HG03135 (cell line): ENCODE data around the gene ZHX3.

Source experiments
- ATAC-seq: cut with Tn5 transposase; IDR thresholded peaks from one replicate; pipeline ENCODE4 v1.9.1; 2021; ENCODE audit warnings: mild to moderate bottlenecking, moderate library complexity; ENCODE audit not compliant: unreplicated experiment

Gene ZHX3

DNA sequence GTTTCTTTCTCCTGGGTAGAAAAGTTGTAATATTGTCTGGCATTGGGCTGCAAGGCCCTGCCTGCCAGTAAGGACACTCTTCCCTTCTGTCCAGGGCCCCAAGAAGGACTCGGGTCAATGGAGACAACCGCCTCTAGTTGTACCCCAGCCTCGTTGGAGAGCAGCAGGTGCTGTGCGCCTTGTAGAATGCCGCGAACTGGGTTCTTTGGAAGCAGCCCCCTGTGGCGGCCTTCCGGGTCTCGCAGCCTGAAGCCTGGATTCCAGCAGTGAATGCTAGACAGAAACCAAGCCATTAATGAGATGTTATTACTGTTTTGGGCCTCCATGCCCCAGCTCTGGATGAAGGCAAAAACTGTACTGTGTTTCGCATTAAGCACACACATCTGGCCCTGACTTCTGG is 143.2 kb downstream of the ZHX3 start:
- ATAC-seq, result no peak

DNA sequence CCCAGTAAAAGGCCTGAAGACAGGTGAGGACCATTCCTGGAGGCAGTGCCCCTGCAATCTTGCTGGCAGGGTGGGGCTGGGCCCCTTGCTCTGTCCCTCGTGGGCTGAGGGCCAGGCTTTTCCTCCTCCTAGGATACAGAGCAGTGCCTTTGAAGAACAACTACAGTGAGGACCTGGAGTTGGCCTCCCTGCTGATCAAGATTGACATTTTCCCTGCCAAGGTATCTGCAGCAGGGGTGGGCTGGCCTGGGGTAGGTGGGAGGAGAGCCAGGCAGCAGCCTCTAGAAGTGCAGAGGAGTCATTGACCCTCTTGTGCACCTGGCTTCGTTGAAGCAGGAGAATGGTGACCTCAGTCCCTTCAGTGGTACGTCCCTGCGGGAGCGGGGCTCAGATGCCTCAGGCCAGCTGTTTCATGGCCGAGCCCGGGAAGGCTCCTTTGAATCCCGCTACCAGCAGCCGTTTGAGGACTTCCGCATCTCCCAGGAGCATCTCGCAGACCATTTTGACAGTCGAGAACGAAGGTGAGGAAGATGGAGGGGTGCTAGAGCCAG is 143.7 kb downstream of the ZHX3 start:
- ATAC-seq, result no peak

DNA sequence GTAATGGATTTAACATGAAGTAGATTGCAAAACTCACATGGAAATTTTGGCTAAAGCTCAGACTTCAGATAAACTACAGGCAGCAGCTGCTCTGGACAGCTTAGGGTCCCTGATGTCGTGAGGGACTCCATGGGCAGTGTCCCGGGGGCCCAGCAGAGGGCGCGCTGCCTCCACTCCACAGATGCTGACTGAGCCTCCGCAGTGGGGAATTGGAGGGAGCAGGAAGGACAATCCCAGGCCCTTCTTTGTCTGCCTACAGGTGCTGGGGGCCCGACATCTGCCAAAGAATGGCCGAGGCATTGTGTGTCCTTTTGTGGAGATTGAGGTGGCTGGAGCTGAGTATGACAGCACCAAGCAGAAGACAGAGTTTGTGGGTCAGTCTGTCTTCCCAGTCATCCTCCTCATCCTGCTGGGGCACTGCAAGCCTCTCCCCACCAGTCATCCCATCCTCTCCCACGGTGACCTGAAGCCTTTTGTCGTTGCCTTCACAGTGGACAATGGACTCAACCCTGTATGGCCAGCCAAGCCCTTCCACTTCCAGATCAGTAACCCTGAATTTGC is 144.3 kb downstream of the ZHX3 start:
- no peak for ATAC-seq

DNA sequence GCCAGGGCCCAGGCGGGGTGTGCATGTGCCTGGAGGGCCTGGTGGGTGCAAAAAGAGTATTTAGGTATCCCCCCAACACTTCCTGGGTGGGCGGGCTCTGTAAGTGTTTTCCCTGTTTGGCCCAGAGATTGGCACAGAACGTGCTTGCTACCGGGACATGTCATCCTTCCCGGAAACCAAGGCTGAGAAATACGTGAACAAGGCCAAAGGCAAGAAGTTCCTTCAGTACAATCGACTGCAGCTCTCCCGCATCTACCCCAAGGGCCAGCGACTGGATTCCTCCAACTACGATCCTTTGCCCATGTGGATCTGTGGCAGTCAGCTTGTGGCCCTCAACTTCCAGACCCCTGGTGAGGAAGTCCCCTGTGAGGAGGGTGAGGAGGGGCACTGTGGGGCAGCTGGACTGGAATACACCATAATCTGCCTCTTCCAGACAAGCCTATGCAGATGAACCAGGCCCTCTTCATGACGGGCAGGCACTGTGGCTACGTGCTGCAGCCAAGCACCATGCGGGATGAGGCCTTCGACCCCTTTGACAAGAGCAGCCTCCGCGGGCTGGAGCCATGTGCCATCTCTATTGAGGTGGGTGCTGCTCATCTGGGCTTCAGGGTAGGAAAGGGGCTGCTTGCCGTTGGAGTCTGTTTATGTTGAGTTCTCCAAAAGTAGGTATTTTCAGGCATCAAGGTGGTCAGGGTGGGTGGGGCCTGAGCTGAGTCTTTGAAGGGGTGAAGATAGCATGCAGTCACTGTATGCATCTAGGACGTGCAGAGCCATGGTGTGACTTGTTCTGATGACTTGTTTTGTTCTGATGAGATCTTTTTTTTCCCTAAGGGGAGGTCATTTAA is 145.0 kb downstream of the ZHX3 start:
- ATAC-seq, result no peak

DNA sequence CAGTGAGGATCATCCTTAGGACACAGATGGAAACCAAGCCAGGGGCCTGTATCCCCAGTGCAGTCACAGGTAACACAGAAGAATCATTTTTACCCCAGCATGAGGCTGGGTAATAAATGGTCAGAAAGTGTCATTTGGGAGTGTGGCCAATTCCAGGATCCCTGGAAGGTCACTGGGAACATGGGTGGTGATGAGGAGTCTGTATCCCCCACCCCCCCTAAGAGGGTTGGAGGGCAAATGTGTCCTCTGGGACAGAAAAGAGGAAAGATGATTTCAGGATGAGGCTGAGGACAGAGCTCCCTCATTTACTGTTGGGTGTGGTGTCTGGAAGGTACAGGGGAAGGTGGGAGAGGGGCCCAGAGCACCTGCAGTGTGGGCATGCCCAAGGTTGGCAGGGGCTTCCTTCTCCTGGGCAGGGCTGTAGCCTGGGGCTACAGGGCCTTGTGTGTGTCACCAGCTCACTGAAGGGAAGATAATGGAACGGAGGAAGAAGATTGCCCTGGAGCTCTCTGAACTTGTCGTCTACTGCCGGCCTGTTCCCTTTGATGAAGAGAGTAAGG is 145.7 kb downstream of the ZHX3 start:
- no peak for ATAC-seq

DNA sequence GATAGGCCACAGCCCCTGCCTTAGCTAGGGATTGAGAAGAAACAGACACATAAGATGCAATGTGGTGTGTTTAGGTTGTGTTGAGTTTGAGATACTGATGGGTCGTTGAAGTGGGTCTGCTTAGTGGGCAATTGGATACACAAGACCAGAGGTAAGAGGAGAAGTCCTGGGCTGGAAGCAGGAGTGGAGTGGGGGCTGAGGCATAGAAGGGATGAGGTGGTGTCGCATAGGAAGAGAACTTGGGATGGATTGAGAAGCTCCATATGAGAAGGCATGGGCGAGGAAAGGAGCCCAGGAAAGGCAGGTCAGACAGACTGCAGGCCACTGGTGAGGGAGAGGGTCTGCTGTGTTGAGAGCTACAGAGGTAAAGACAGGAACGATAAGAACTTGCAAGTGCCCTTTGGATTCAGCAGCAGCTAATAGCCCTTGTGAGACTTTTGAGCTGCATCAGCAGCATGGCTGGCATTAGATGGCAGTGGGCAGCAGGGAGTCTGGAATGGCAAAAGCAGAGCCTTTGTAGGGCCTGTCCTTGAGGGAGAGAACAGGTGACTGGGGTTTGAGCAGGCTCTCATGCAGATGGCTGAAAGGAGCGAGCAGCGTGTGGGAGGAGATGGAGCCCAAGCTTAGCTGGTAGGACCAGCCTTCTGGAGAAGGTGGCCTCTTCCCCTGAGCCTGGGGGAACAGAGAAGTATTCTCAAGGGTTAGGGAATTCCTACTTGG is 147.0 kb downstream of the ZHX3 start:
- ATAC-seq, result no peak

DNA sequence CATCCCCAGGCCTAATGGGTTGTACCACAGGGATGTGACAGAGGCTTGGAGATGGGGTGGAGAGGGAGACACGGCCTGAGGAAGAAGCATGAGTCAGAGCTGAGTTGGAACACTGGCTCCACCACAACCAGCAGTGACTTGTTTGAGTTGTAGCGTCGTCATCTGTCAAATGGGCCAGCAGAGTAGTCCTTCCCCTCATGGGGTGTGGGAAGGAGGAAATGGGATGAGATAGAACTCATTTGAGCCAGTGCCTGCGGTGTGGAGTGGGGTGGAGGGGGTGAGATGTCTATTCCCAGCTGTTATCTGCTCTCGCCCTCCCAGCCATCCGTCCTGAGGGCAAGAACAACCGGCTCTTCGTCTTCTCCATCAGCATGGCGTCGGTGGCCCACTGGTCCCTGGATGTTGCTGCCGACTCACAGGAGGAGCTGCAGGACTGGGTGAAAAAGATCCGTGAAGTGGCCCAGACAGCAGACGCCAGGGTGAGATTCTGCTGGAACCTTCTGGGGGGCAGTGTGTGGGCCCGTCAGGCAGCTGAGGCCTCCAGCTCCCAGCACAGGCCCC is 147.7 kb downstream of the ZHX3 start:
- no peak for ATAC-seq

DNA sequence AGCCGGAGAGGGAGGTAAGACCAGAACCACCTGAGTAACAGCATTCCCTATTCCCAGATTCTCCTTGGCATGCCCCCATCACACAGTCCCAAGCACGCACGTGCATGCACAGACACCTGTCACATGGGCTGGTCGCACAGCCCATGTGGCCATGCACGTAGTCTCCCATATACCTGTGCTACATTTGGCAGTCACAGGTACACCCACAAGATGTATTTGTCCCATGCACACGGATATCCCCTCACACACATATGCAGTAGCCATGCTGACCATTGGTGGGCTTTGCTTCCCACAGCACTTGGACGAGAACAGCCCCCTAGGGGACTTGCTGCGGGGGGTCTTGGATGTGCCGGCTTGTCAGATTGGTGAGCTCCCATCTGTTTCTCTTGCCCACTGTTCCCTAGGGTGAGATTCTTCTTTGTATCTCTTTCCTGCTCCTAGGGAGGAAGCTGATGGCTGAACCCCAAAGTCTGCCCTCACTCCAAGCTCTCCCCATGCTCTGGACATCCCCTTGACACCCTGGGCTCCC is 148.3 kb downstream of the ZHX3 start:
- ATAC-seq, result no peak

DNA sequence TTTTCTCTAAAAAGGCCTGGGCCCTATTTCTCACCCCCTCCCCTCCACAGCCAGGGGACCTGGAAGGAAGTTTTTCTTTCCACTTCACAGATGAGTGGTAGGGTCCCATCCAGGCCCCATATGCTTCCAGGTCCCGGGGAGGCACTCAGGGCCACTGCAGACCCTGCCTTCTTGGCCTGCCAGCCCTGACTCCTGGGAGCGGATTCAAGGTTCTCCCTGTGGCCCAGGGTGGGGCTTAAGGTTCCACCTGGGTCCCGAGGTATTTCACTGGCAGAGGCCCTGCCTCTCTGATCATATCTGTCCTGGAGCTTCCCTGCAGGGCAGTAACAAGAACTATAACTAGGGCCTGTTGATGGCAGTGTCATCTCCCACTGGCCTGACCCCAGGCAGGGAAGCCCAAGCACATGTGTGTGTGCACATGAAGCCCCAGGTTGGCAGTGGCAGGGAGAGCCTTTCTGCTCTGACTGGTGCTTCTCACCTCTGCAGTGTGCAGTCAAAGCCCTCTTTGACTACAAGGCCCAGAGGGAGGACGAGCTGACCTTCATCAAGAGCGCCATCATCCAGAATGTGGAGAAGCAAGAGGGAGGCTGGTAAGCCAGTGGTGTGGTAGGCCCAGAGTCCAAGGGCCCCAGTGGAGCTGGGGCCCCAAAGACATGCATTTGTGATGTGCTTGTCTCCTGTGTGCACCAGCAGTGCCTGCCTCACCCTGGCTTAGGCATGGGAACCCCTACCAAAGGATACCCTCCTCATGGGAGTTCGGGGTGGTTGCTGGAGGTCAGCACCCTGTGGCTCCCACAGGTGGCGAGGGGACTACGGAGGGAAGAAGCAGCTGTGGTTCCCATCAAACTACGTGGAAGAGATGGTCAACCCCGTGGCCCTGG is 149.0 kb downstream of the ZHX3 start:
- ATAC-seq, result no peak

DNA sequence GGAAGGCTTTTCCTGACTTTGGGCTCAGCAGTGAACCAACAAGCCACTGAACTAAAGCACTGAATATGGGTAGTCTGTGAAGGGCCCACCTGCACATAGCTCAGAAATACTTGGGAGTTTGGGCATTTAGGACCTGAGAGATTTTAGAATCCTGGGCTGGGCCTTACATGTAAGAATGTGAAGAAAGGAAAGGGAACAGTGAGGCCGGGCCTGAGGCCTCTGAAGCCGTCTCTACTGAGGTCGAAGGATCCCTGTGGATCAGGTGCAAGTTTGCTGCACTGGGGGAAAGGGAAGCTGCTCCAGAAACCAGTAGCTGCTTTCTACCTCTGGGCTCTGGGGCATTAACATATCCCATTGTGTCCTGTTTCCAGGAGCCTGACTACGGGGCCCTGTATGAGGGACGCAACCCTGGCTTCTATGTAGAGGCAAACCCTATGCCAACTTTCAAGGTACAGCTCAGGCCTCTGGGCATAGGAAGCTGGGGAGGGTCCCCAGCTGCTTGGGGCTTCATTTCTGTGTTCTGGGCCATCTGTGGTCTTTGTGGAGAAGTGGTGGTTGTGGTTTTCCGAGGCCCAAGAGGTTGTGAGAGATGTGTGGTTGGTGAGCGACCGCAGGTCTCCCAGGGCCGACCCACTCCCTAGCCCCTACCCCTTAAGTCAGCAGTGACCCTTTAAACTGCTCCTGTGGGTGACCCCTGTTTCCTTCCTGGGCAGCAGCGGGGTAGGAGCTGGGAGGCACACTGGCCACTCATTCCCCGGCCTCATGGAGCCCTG is 149.9 kb downstream of the ZHX3 start:
- no peak for ATAC-seq

DNA sequence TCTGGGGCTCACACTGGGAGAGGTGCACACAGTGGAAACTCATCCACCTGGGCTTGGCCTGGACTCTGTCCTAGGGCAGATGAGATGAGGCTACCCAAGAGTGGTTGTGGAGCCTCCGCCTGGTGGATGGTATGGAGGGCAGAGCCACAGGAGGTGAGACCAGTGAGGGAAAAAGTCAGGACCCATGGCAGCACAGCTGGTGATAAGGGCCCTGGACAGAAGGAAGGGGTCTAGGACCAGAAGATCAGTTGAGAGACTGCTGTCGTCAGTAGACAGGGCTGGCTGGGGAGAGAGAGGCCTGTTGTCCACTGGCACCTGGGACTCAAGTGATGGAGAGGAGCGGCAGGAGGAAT is 150.4 kb downstream of the ZHX3 start:
- ATAC-seq, result no peak

DNA sequence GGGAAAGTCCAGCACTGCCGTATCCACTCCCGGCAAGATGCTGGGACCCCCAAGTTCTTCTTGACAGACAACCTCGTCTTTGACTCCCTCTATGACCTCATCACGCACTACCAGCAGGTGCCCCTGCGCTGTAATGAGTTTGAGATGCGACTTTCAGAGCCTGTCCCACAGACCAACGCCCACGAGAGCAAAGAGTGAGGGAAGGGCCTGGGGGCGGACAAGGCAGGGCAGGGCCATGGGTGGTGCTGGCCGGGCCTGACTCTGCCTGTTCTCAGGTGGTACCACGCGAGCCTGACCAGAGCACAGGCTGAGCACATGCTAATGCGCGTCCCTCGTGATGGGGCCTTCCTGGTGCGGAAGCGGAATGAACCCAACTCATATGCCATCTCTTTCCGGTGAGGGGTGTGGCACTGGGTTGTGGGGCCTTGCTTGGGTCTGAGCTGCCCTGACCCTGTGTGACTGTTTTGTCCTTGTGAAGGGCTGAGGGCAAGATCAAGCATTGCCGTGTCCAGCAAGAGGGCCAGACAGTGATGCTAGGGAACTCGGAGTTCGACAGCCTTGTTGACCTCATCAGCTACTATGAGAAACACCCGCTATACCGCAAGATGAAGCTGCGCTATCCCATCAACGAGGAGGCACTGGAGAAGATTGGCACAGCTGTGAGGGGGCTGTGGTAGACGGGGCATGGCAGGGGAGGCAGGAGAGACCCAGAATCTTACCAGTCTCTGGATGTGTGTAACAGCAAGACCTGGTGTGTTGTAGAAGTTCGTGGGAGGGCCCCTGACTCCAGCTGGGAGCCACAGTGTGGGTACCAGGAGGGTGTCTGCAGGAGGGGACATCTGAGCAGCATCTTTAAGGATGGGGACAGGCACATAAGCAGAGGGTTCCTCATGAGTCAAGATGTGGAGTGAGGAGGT is 151.1 kb downstream of the ZHX3 start:
- no peak for ATAC-seq

DNA sequence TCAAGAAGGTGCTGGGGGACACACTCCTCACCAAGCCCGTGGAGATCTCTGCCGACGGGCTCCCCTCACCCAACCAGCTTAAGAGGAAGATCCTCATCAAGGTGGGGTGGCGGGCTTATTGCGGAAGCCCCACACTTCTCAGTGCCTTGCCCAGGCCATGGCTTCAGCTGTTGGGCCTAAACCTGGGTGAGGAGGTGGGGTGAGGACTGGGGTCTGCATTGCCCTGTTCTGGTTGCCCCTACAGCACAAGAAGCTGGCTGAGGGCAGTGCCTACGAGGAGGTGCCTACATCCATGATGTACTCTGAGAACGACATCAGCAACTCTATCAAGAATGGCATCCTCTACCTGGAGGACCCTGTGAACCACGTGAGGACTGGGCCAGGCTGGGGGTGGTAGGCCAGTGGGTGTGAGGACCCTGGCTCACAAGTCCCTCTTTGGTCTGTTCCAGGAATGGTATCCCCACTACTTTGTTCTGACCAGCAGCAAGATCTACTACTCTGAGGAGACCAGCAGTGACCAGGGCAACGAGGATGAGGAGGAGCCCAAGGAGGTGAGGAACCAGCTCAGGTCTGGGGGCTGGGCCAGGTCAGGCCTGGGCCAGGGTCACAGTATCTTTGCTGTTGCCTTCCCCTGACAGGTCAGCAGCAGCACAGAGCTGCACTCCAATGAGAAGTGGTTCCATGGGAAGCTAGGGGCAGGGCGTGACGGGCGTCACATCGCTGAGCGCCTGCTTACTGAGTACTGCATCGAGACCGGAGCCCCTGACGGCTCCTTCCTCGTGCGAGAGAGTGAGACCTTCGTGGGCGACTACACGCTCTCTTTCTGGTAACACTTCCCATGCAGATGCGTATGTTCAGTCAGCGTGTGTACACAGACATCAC is 152.3 kb downstream of the ZHX3 start:
- ATAC-seq, result no peak

DNA sequence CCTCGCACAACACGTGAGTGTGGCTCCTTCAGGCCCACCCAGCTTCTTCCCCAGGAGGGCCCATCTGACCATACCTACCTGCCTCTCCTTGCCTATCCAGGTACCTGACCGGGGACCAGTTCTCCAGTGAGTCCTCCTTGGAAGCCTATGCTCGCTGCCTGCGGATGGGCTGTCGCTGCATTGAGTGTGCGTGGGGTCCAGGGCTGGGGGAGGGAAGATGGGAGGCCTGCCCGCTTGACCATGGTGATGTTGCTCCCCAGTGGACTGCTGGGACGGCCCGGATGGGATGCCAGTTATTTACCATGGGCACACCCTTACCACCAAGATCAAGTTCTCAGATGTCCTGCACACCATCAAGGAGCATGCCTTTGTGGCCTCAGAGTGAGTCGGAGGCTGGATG is 153.7 kb downstream of the ZHX3 start:
- no peak for ATAC-seq

DNA sequence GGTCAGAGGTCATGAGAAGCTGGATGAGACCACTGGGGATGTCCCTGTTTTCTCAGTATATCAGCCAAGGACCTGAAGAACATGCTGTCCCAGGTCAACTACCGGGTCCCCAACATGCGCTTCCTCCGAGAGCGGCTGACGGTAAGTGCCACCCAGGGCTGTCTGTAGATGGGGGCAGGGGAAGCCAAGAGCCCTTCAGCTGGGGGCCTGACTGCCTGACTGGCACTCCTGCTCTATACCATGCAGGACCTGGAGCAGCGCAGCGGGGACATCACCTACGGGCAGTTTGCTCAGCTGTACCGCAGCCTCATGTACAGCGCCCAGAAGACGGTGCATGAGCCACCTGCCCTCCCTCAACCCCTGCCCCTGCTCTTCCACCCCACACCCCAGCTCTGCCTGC is 155.1 kb downstream of the ZHX3 start:
- ATAC-seq, result no peak

DNA sequence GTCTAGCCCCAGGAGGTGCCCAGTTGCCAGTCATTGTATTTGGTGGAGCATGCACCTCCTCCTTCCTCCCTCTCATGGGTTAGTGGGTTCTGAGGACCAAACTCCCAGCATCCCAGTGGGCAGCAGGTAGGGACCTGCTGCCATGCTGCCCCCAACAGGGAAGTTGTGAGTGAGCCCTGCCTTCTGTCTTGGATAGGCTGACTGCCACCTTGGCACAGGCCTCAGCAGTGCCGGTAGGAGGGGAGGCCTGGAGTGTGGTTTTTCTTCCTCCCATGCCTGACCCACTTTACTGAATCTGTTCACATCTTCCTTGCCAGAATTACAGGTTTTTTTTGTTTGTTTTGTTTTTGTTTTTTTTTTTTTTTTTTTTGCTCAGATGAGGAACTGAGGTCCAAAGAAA is 155.6 kb downstream of the ZHX3 start:
- ATAC-seq, result no peak

DNA sequence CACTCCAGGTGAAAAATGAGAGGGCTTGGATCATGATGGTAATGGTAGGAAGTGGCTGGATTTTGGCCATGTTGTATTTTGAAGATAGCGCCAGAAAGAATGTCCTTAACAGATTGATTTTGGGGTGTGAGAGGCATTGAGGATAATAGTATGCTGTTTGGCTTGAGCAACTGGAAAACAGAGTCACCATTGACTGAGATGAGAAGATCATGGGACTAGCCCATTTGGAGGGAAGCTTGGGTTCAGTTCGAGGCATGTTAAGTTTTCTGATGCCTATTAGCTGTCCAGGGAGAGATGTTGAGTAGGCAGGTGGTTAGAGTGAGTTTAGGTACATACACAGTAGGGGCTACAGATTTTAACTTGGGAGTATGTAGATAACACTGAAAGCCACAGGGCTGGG is 156.8 kb downstream of the ZHX3 start:
- ATAC-seq, result no peak
